ENCODE measurements around the gene HERC6. TPM values are rescaled to one million over a fixed set of nuclear protein-coding genes. Genes with fewer than 3 reads are reported as not detected.
"Not testable (repeated sequence)": the region's sequence is repeated elsewhere in the genome, so short reads cannot be mapped to it uniquely, and the experiment has no call there.

The HERC6 gene
- total RNA-seq (2014; rRNA removed; shearing (Covaris generic); ENCODE audit: low replicate concordance): 6.2 and 14.3 TPM in 2 replicates

- in situ Hi-C loops (cut with HindIII; ENCODE audit: low pct_unique_long_range_greater_than_20kb, low sequenced_read_pairs): no loop called here
- peak; percentile 80 for DNase-seq (ENCODE audit: low read depth)
Measured at GRCh38 chr4:88378691-88379559, at the start of gene HERC6. TSS of gene HERC6 (plus strand) at chr4:88378852. CDS start at chr4:88378922, 70 bp downstream.

- in situ Hi-C loops (cut with HindIII; ENCODE audit: low pct_unique_long_range_greater_than_20kb, low sequenced_read_pairs): no loop called here
- DNase-seq (ENCODE audit: low read depth): no peak
Measured at GRCh38 chr4:88333741-88334405, 44.8 kb upstream of the HERC6 start.

- in situ Hi-C loops (cut with HindIII; ENCODE audit: low pct_unique_long_range_greater_than_20kb, low sequenced_read_pairs): no loop called here
- no peak for DNase-seq (ENCODE audit: low read depth)
Measured at GRCh38 chr4:88335092-88335665, 43.5 kb upstream of the HERC6 start.

DNA sequence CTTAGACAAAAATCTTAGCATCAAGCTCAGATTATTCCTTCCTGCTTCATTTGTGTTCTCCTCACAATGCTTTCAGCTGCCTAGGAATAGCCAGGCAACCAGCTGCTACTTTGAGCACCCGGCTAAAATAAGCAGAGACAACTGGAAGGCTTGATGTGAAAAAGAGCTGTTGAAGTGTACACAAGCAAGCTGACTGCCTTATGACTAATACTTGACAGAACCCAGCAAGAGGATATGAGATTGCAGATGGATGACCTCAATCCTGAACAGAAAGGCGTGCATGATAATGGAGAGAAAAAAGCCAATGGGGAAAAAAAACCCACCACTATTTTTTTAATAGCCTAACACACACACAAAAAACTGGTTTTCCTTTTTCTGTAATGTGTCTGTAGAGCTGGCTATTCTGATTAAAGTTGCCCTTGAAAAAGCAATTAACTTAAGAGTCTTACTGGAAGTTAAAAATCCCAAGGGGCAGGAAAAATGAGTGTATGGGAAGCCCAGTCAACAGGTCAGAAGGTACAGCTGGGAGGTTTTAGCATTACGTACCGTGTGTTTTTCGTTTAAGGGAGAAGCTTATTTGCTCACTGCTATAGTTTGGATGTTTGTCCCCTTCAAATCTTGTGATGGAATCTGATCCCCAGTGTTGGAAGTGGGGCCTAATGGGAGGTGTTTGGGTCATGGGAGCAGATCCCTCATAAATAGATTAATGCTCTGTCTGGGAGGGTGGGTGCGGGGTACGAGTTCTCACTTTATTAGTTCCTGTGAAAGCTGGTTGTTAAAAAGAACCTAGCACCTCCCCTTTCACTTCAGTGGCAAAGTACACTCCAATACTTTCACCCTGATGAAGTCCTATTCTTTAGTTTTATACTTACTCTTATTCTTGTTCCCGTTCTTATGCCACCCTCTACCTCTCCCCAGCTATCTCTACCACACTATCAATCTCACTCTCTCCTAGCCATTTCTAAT lies 37.1 kb upstream of the HERC6 start:
- DNase-seq (ENCODE audit: low read depth): peak; percentile 24
- in situ Hi-C loops (cut with HindIII; ENCODE audit: low pct_unique_long_range_greater_than_20kb, low sequenced_read_pairs): no loop called here

DNA sequence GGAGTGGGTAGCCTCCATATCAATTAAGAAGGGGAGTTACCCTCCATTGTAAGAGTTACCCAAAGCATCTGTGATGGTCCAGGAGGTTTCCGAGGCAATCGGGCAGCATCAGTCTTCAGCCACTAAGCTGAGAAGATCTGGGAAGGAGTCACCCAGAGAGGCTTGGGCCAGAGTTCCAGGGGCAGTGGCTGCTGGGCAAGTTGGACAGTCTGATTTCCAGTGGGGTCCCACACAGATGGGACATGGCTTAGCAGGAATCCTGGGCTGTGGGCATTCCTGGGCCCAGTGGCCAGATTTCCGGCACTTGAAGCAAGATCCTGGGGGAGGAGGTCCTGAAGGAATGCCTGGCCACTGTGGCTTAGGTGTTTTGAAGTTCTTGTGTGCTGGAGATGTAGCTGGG lies 31.8 kb upstream of the HERC6 start:
- in situ Hi-C loops (cut with HindIII; ENCODE audit: low pct_unique_long_range_greater_than_20kb, low sequenced_read_pairs); DNase-seq (ENCODE audit: low read depth): not testable (repeated sequence)

GRCh38 chr4:88348761-88349160 lies 29.9 kb upstream of the HERC6 start:
- in situ Hi-C loops (cut with HindIII; ENCODE audit: low pct_unique_long_range_greater_than_20kb, low sequenced_read_pairs); DNase-seq (ENCODE audit: low read depth): not testable (repeated sequence)

DNA sequence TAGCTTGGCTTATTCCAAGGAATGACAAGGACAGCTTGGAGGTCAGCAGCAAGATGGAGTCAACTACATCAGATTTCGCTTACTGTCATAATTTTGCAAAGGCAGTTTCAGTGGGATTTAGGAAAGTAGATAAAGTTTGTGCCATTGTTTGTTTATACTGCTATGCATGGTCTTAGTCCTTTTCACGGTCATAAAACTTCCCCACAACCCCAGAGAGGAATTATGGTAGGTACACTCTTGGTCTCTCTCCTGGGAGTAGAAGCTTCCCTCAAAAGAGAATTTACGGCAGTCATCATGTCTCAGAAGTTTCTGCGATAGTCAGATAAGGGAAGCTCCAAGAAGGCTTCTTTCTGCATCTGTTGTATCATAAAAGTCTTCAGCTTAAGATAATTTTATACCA lies 27.9 kb upstream of the HERC6 start:
- no peak for DNase-seq (ENCODE audit: low read depth)
- in situ Hi-C loops (cut with HindIII; ENCODE audit: low pct_unique_long_range_greater_than_20kb, low sequenced_read_pairs): loop anchor here (10.0 kb wide), 1 partner anchor 116 kb away; no protein-coding TSS in a partner anchor

- DNase-seq (ENCODE audit: low read depth): no peak
- in situ Hi-C loops (cut with HindIII; ENCODE audit: low pct_unique_long_range_greater_than_20kb, low sequenced_read_pairs): loop anchor here (10.0 kb wide), 1 partner anchor 117 kb away; no protein-coding TSS in a partner anchor
Measured at GRCh38 chr4:88352062-88352740, 26.5 kb upstream of the HERC6 start.

GRCh38 chr4:88353324-88353723 lies 25.3 kb upstream of the HERC6 start:
- DNase-seq (ENCODE audit: low read depth): no peak
- in situ Hi-C loops (cut with HindIII; ENCODE audit: low pct_unique_long_range_greater_than_20kb, low sequenced_read_pairs): loop anchor here (10.0 kb wide), 1 partner anchor 119 kb away; no protein-coding TSS in a partner anchor

- no peak for DNase-seq (ENCODE audit: low read depth)
- in situ Hi-C loops (cut with HindIII; ENCODE audit: low pct_unique_long_range_greater_than_20kb, low sequenced_read_pairs): loop anchor here (10.0 kb wide), 1 partner anchor 122 kb away; no protein-coding TSS in a partner anchor
Measured at GRCh38 chr4:88356771-88357170, 21.9 kb upstream of the HERC6 start.

GRCh38 chr4:88357262-88357661 lies 21.4 kb upstream of the HERC6 start:
- in situ Hi-C loops (cut with HindIII; ENCODE audit: low pct_unique_long_range_greater_than_20kb, low sequenced_read_pairs): loop anchor here (10.0 kb wide), 1 partner anchor 122 kb away; no protein-coding TSS in a partner anchor
- no peak for DNase-seq (ENCODE audit: low read depth)

DNA sequence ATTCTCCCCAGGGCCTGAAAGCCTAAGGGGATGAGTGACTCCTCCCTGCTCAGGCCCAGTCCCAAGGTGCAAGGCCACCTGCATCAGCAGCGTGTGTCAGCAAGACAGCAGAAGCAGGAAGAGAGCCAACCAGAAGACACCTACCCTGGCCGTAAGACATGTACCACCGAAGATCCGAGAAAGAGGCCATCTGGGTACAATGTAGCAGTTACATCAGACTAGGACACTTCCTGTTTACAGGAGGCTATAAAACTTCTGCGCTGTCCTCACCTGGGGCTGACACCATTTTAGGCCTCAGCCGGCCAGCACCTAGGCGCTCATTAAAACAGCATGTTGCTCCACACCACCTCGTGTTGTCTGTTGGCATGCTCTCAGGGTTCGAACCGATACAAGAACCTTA lies 19.1 kb upstream of the HERC6 start:
- no peak for DNase-seq (ENCODE audit: low read depth)
- in situ Hi-C loops (cut with HindIII; ENCODE audit: low pct_unique_long_range_greater_than_20kb, low sequenced_read_pairs): loop anchor here (10.0 kb wide), 1 partner anchor 125 kb away; no protein-coding TSS in a partner anchor

DNA sequence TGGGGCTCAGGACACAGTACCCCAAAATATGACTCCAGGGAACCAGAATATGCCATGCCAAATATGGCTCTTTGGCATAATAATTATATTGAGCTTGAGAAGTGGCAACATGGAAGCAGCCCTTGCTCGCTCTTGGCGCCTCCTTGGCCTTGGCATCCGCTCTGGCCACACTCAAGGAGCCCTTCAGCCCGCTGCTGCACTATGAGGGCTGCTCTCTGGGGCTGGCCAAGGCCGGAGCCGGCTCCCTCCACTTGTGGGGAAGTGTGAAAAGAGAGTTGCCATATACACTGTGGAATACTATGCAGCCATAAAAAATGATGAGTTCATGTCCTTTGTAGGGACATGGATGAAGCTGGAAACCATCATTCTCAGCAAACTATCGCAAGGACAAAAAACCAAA lies 18.4 kb upstream of the HERC6 start:
- DNase-seq (ENCODE audit: low read depth): no peak
- in situ Hi-C loops (cut with HindIII; ENCODE audit: low pct_unique_long_range_greater_than_20kb, low sequenced_read_pairs): no loop called here

GRCh38 chr4:88360791-88361190 lies 17.9 kb upstream of the HERC6 start:
- no peak for DNase-seq (ENCODE audit: low read depth)
- in situ Hi-C loops (cut with HindIII; ENCODE audit: low pct_unique_long_range_greater_than_20kb, low sequenced_read_pairs): no loop called here

DNA sequence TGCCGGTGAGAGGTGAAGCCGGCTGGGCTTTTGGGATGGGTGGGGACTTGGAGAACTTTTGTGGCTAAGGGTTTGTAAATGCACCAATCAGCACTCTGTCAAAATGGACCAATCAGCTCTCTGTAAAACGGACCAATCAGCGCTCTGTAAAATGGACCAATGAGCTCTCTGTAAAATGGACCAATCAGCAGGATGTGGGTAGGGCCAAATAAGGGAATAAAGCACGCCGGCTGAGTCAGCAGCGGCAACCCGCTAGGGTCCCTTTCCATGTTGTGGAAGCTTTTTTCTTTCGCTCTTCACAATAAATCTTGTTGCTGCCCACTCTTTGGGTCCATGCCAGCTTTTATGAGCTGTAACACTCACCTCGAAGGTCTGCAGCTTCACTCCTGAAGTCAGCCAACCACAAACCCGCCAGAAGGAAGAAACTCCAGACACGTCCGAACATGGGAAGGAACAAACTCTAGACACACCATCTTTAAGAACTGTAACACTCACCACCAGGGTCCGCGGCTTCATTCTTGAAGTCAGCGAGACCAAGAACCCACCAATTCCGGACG lies 17.4 kb upstream of the HERC6 start:
- in situ Hi-C loops (cut with HindIII; ENCODE audit: low pct_unique_long_range_greater_than_20kb, low sequenced_read_pairs); DNase-seq (ENCODE audit: low read depth): not testable (repeated sequence)

DNA sequence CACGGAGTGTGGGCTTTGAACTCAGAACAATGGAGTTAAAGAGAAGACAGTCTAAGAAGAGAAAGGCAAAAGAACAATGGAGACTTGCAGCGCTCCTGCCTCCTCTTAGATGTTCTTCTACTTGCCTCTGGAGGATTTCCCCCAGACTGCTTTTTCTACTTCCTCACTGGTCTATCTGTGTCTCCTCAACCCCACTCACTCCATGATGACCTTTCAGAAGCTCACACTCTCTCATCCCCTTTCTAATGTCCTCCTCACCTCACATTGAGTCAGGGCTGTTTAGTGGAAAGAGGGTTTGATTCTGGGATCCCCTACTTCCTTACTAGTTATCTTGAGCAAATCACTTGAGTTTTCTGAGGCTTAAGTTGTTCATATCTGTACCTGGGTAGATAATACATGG lies 12.2 kb upstream of the HERC6 start:
- in situ Hi-C loops (cut with HindIII; ENCODE audit: low pct_unique_long_range_greater_than_20kb, low sequenced_read_pairs): no loop called here
- DNase-seq (ENCODE audit: low read depth): no peak

DNA sequence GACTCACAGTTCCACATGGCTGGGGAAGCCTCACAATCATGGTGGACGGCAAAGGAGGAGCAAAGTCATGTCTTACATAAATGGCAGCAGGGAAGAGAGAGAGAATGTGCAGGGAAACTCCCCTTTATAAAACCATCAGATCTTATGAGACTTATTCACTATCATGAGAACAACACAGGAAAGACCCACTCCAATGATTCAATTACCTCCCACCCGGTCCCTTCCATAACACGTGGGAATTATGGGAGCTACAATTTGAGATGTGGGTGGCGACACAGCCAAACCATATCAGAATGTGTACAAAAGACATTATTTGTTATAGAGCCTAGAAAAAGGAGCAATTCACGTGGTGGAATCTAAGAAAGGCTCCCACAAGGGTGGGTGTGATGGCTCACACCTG lies 10.8 kb upstream of the HERC6 start:
- in situ Hi-C loops (cut with HindIII; ENCODE audit: low pct_unique_long_range_greater_than_20kb, low sequenced_read_pairs): no loop called here
- no peak for DNase-seq (ENCODE audit: low read depth)

All from Caki2 (cell line).